Endothelial cell of umbilical vein (primary cell): ENCODE results near the gene ZNF684. TPM values are rescaled to one million over a fixed set of nuclear protein-coding genes. Genes with fewer than 3 reads are reported as not detected.
"Not testable (repeated sequence)": the region's sequence is repeated elsewhere in the genome, so short reads cannot be mapped to it uniquely, and the experiment has no call there.

Source experiments
- BruUV-seq: library from RNA; stranded (reverse); fragments of 400-500 nt; replicated peaks from 2 replicates; lab custom pipeline; 2021; lab: Mats Ljungman, UMichigan
- CTCF ChIA-PET: fragments of 300-600, 350-600 bp; sonication (Branson Sonifier 250); formaldehyde crosslinking; loops from one replicate; lab custom pipeline; 2021; ENCODE audit warnings: antibody characterized with exemption, inconsistent platforms; lab: Charles Lee
- POLR2A ChIA-PET: fragments of 300-600, 350-600 bp; sonication (Branson Sonifier 250); formaldehyde crosslinking; loops from one replicate; lab custom pipeline; 2021; ENCODE audit warnings: antibody characterized with exemption, inconsistent platforms; lab: Charles Lee
- DNase-seq: peaks from one replicate; pipeline ENCODE4 v3.0.0-alpha.2; 2011; ENCODE audit warnings: low read depth, low spot score
- FAIRE-seq: peaks from 2 replicates; lab custom pipeline; 2011; peaks lifted over from hg19 to GRCh38; lab: Jason Lieb, UNC
- H2AFZ ChIP-seq: 2 replicates; pipeline ENCODE4 v1.6.0; 2012; ENCODE audit warnings: low read depth, low read length, control low read depth, inconsistent platforms
- H3K27ac ChIP-seq: 2 replicates; pipeline ENCODE4 v1.5.1; 2011; ENCODE audit warnings: low read depth, mild to moderate bottlenecking, control low read depth, low read length, moderate library complexity; ENCODE audit not compliant: insufficient read depth
- H3K27me3 ChIP-seq, 2 experiments: 2 replicates each; pipeline versions ENCODE4 v1.6.0 to v1.6.1; 2011; ENCODE audit warnings: low read length in 2 of 2, mixed read lengths in 1 of 2; ENCODE audit not compliant: control insufficient read depth in 2 of 2, insufficient read depth in 2 of 2
- H3K36me3 ChIP-seq, 2 experiments: 2 replicates in 1 of 2; 3 replicates in 1 of 2; pipeline ENCODE4 v1.5.1; 2011; ENCODE audit warnings: low read length in 2 of 2, mild to moderate bottlenecking in 1 of 2, moderate library complexity in 1 of 2; ENCODE audit not compliant: control insufficient read depth in 2 of 2, insufficient read depth in 2 of 2; ENCODE audit errors: extremely low read depth in 1 of 2
- H3K4me1 ChIP-seq: 3 replicates; pipeline ENCODE4 v1.5.1; 2011; ENCODE audit warnings: mild to moderate bottlenecking, low read length; ENCODE audit not compliant: control insufficient read depth, insufficient read depth; ENCODE audit errors: extremely low read depth
- H3K4me2 ChIP-seq: 2 replicates; pipeline ENCODE4 v1.6.1; 2011; ENCODE audit warnings: low read length, control low read depth, mixed read lengths; ENCODE audit not compliant: insufficient read depth
- H3K4me3 ChIP-seq, 3 experiments: fragments of 200-600 bp in 1 of 3; sonication (generic), shearing (Covaris generic) in 1 of 3; replicated peaks in 1 of 3; 2 replicates each; pipeline ENCODE4 v1.5.1; 2011 to 2016; ENCODE audit warnings: control low read depth in 3 of 3, low read length in 3 of 3, mild to moderate bottlenecking in 2 of 3, inconsistent platforms in 1 of 3, low read depth in 1 of 3, moderate library complexity in 1 of 3; ENCODE audit not compliant: insufficient read depth in 1 of 3
- H3K79me2 ChIP-seq: 2 replicates; pipeline ENCODE4 v1.6.0; 2012; ENCODE audit warnings: low read length, inconsistent platforms; ENCODE audit not compliant: control insufficient read depth, insufficient read depth
- H3K9ac ChIP-seq: replicated peaks from 2 replicates; pipeline ENCODE3; 2011; ENCODE audit warnings: low read length, control low read depth; ENCODE audit not compliant: insufficient read depth; ENCODE audit errors: extremely low read depth
- H3K9me1 ChIP-seq: replicated peaks from 3 replicates; pipeline ENCODE4 v1.6.0; 2011; ENCODE audit warnings: mild to moderate bottlenecking, low read length; ENCODE audit not compliant: control insufficient read depth, insufficient read depth; ENCODE audit errors: extremely low read depth
- H3K9me3 ChIP-seq: replicated peaks from 2 replicates; pipeline ENCODE4 v1.5.1; 2012; ENCODE audit warnings: low read length, inconsistent platforms; ENCODE audit not compliant: control insufficient read depth, insufficient read depth
- H4K20me1 ChIP-seq: replicated peaks from 2 replicates; pipeline ENCODE3; 2011; ENCODE audit warnings: mild to moderate bottlenecking, low read length; ENCODE audit not compliant: control insufficient read depth, insufficient read depth; ENCODE audit errors: extremely low read depth
- CTCF ChIP-seq, 2 donors: IDR thresholded peaks; 1 replicate in 1 of 2; 2 replicates in 1 of 2; pipeline ENCODE4 v1.5.1; 2011; ENCODE audit warnings: low read length in 2 of 2, mild to moderate bottlenecking in 2 of 2, moderate library complexity in 2 of 2, control low read depth in 1 of 2, inconsistent platforms in 1 of 2, low read depth in 1 of 2; ENCODE audit not compliant: insufficient read depth in 1 of 2; ENCODE audit errors: extremely low read depth in 1 of 2
- FOS ChIP-seq: IDR thresholded peaks from 2 replicates; pipeline ENCODE4 v1.6.1; 2011; ENCODE audit warnings: mild to moderate bottlenecking, low read length, moderate library complexity, borderline replicate concordance; ENCODE audit not compliant: insufficient read depth
- JUN ChIP-seq: IDR thresholded peaks from 2 replicates; pipeline ENCODE4 v1.6.1; 2011; ENCODE audit warnings: borderline replicate concordance, low read depth; ENCODE audit not compliant: insufficient read length, insufficient read depth
- MAX ChIP-seq: IDR thresholded peaks from 2 replicates; pipeline ENCODE4 v1.6.1; 2011; ENCODE audit not compliant: insufficient read depth, insufficient read length
- MYC ChIP-seq: IDR thresholded peaks from one replicate; pipeline ENCODE4 v1.6.1; 2011; ENCODE audit warnings: mild to moderate bottlenecking, low read depth, low read length
- POLR2A ChIP-seq: IDR thresholded peaks from 2 replicates; pipeline ENCODE4 v1.6.1; 2012; ENCODE audit warnings: low read depth, mild to moderate bottlenecking, control low read depth, low read length
- dilution Hi-C: fragments of 300-500 bp; cut with MboI; formaldehyde crosslinking; loops from one replicate; pipeline ENCODE4 v1.15.0; 2019; ENCODE audit warnings: low sequenced_read_pairs; ENCODE audit not compliant: extremely low pct_ligation_motif_present
- intact Hi-C: fragments of 100-400 bp; cut with micrococcal nuclease; formaldehyde crosslinking; loops from one replicate; pipeline ENCODE4 v1.10.0; 2022
- polyA plus RNA-seq, 4 experiments: library from polyadenylated mRNA; depleted of rRNA in 3 of 4; stranded (reverse) in 3 of 4; unstranded in 1 of 4; fragments of >200 nt; gene quantifications; 2 replicates each; pipeline versions ENCODE4 v1.2.1 to v1.2.3, GENCODE V29; 2011 to 2012; ENCODE audit warnings: missing spikeins in 1 of 4
- total RNA-seq: library from RNA; stranded (reverse); gene quantifications from 2 replicates; pipeline ENCODE4 v1.2.3, GENCODE V29; 2021

Gene ZNF684
- total and polyA plus RNA-seq, 2 donors (not counting 3 experiments of a cell fraction or from before 2014, with no cell fraction given) = 2.9 to 5.8 TPM

DNA sequence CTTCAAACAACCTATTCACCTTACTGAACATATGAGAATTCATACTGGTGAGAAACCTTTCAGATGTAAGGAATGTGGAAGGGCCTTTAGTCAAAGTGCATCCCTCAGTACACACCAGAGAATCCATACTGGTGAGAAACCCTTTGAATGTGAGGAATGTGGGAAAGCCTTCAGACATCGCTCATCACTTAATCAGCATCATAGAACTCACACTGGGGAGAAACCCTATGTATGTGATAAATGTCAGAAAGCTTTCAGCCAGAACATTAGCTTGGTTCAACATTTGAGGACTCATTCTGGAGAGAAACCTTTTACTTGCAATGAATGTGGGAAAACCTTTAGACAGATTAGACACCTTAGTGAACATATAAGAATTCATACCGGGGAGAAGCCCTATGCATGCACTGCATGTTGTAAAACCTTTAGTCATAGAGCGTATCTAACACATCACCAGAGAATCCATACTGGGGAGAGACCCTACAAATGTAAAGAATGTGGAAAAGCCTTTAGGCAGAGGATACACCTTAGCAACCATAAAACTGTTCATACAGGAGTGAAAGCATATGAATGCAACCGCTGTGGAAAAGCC lies 36.0 kb upstream of the ZNF684 start:
- Histone ChIP-seq H3K9ac (no peak overlapping the region), H3K4me1 (no peaks in the 10 kb centered on the region), H3K9me1 (no peaks in the 10 kb centered on the region), H3K4me2 (no peak overlapping the region), H3K27me3 (no peaks in the 10 kb centered on the region), H2AFZ (no peak overlapping the region), H3K79me2 (no peaks in the 10 kb centered on the region), H4K20me1 (no peaks in the 10 kb centered on the region), H3K27ac (no peak overlapping the region), H3K36me3 (peaks cover 0 to 10% of the 10 kb centered on the region in 2 experiments), H3K9me3 (peaks cover 12% of the 10 kb centered on the region), H3K4me3 (no peak overlapping the region)
- dilution Hi-C loops (no loop called here), intact Hi-C loops (no loop called here)
- TF ChIP-seq MYC (no peak), JUN (no peak), CTCF (IDR thresholded peaks at IDR 0.05; ENCODE audit: extremely low read depth in 1 of 2, insufficient read depth in 1 of 2, low read depth in 1 of 2, low read length in 2 of 2) (no peak), MAX (no peak), POLR2A (no peak), FOS (no peak)
- ChIA-PET POLR2A (no interaction called here), CTCF (interaction anchor here (1.3 kb wide), 1 partner anchor 57 kb away, joined by 3 read pairs; no protein-coding TSS in a partner anchor)
- no TSS peak for BruUV-seq
- FAIRE-seq (no peak), DNase-seq (no peak)

DNA sequence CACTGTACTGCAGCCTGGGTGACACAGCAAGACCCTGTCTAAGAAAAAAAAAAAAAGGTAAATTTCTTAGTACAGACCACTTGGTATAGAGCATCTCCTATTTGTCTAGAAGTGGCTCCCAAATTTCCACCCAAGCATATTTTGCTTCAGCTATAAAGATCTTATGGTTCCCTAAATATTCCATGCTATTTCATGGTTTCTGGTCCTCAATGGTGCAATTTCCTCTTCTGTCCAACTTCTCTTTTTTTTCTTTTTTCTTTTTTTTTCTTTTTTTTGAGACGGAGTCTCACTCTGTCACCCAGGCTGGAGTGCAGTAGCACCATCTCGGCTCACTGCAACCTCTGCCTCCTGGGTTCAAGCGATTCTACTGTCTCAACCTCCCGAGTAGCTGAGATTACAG lies 28.8 kb upstream of the ZNF684 start:
- H3K27ac ChIP-seq, intact Hi-C loops, BruUV-seq, H3K79me2 ChIP-seq, H3K36me3 ChIP-seq, CTCF ChIA-PET, H3K27me3 ChIP-seq, FAIRE-seq, dilution Hi-C loops, H2AFZ ChIP-seq, H3K9me3 ChIP-seq, H3K9ac ChIP-seq, H3K4me3 ChIP-seq, DNase-seq, H3K4me1 ChIP-seq, H4K20me1 ChIP-seq, H3K4me2 ChIP-seq, H3K9me1 ChIP-seq: not testable (repeated sequence)
- POLR2A ChIA-PET = interaction anchor here (0.7 kb wide), 1 partner anchor 142 kb away, joined by 3 read pairs; no protein-coding TSS in a partner anchor
